HG02588 (cell line): ENCODE results near the gene OSBPL2.

Experiments used
- ATAC-seq: cut with Tn5 transposase; IDR thresholded peaks from one replicate; pipeline ENCODE4 v1.9.1; 2021; ENCODE audit warnings: mild to moderate bottlenecking, moderate library complexity; ENCODE audit not compliant: unreplicated experiment

Gene OSBPL2

DNA sequence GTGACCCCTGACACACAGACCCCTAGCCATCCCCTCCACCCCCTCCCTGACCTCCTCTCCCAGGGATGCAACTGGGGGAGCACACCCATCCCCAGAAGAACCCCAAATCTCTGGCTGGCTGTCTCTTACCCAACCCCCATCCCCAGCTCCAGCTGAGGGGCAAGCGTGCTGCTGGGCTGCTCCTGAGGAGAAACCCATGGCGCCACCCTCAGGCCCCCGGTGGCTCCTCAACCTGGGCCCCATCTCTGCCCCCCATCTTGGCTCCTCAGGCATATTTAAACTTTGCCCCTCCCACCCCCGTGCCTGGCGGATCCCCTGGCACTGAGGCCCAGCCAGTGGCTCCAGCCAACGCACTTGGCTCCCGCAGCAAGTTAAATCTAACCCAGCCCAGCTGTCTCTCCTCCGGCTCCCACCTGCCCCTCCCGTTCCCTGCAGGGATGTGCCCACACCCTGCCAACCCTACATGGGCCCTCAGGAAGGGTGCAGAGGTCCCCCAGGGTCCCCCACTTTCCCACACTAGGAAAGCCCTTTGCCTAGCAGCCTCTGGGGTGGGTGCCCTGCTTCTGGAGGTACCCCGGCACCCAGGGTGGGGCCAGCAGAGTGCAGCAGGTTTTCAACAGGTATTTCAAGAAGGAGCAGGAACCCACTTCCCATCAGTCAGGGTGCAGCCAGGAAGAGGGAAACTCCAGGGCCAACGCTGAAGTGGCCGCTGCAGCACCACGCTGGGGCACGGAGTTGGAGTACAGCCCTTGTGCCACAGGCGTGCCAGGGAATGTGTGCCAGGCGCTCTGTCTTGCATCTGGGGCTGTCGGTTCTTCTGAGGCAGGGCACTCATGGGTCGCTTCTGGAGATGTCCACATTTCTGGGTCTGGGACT, 5.3 kb upstream of the OSBPL2 start:
- no peak for ATAC-seq

DNA sequence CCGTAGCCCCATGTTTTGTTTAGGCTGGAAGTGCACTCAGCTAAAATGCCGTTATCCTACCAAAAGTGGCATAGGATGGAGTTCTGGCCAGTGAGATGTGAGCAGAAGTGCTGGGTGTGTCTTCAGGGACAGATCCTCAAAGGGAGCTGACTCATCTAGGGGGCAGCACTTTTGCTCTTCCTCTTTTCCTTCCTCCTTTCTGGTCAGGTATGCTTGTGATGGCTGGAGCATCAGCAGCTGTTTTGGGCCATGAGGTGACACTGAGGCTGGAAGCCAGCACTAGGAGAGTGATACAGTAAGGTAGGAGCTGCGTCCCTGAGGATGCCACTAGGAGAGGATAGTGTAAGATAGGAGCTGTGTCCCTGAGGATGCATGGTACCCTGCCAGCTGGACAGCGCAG, 4.6 kb upstream of the OSBPL2 start:
- no peak for ATAC-seq

DNA sequence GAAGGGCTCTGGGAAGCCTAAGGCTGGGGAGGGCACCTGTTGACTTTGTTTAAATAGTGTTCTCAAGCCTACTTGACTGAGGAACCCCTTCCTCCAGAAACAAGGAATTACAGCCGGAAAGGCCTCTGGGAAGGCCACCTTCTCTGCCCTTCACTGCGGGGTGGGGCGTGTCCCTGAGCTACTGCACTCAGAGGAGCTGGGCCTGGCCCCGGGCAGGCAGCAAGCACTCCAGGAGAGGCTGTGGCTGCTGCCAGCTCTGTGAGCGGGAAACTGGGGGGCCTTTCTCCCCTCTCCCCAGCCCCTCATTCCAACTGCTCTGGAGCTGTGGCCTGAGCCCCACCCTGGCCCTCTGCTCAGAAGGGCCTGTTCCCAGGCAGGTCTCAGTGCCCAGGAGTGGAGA, 4.0 kb upstream of the OSBPL2 start:
- no peak for ATAC-seq

- ATAC-seq, result no peak
Measured at GRCh38 chr20:62235001-62235776, 3.1 kb upstream of the OSBPL2 start.

- ATAC-seq, result no peak
Measured at GRCh38 chr20:62235777-62236157, 2.6 kb upstream of the OSBPL2 start.

DNA sequence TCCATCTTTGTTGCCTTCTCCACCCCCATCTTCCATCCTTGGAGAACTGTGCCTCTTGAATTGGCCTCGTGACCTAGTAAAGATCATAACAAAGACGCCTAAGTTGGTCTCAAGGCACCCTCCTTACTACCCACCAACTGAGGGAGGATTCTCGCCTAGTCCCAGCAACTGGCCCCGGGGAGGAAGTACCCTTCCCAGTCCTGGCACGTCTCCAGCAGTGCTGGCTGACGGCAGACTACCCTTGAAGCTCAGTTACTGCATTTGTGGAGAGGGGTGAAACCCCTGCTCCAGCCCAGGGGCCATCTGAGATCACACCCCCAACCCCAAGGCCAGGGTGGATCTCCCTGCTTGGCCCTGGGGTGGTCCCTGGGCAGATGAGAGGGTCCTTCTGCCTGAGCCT, 2.1 kb upstream of the OSBPL2 start:
- ATAC-seq, result no peak

DNA sequence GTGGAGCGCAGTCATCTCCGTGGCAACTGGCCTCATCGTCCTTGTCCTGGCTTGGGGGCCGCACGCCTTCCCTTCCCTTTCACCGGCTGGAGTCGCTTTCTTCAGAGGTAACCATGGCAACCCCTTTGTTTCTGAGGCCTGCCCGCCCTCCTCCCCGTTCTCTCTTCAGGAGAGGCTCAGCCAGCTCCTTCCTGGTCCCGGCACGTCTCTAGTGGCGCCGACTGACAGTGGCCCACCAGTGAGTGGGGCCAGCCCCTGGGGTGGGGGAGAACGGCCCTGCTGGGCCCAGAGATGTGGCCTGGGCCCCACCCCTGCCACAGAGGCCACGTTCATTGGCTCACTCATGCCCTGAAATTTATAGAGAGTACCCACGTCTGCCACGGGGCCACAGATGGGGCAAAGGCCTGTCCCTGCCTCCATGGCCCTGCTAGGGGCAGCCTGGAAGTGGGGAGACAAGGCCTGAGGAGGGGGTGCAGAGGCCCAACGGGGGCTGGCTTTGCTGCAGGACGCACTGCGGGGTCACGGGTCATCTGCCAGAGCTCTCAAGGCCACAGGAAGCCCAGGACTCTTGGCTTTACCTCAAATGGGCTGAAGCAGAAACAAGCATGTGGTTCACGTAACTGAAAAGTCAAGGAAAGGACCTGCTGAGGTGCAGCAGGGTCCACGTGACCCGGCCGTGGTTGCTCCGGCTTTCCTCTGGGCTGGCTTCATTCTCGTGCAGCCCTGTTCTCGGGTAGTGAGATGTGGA, 1.4 kb upstream of the OSBPL2 start:
- no peak for ATAC-seq

- ATAC-seq, result no peak
Measured at GRCh38 chr20:62237514-62237800, 864 bp upstream of the OSBPL2 start.

- ATAC-seq, result peak; percentile 7
Measured at GRCh38 chr20:62238569-62239277, 402 bp downstream of the OSBPL2 start.

DNA sequence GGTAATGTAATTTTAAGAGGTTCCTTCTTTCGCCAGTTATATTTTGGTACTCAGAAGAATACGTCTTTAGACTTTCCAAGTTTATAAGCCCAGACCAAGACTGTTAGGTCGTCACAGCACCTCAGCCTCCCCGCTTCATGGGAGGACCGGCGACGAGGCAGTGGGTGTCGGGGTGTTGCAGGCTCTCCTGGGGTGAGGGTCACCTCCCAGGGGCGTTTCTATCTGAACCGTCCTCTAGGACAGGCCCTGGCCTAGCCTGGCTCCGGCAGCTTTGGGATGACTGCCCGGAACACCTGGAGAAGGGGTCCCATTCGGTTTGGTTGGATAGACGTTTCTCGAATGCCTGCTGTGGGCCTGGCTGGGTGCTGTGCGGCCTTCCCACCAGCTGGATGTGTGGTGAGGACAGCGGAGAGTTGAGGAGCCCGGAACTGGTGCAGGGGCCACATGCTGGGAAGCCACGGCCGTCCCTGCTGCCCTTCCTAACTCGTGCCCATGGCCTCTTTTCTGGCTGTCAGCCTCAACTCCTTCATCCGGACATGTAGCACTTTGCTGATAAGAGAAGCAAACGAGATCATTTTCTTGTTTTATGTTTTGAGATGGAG, 1.1 kb downstream of the OSBPL2 start:
- no peak for ATAC-seq

GRCh38 chr20:62240020-62240685, 1.8 kb downstream of the OSBPL2 start:
- ATAC-seq, result no peak

DNA sequence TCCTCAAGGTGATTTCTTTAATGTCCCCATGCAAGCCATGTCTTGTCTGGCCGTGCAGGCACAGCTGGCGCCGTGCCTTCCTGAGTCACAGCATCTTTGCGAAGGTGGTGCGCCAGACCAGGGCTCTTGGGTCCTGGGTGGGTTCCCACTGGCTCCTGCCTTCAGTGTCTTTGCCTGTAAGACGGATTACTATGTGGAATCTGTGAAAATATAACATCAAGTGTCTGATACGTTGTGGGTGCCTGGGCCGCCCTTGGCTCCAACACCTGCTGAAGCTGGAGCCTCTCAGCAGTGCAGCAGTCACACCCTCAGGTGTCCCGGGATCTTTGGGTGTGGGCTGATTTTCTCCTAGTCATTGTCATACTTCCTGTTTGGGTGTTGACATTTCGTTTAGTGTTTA, 3.2 kb downstream of the OSBPL2 start:
- ATAC-seq, result no peak

- ATAC-seq, result no peak
Measured at GRCh38 chr20:62242176-62242575, 3.9 kb downstream of the OSBPL2 start.

DNA sequence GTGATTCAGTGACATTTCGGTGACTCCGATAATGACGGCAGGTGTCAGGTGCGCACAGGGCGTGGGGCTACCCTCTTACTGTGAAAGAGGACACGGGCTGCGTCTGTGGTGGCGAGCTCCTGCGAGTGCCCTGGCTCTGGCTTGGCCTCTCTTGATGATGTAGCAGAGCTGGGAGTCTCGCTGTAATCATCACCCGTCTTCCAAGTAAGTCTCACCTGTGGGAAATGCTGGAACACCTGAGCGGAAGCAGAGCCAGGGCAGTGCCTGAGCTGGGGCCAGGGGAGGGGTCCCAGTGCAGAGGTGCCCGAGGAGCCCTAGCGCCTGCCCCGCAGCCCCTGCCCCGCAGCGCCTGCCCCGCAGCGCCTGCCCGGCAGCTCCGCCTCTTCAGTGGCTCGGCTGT, 4.8 kb downstream of the OSBPL2 start:
- ATAC-seq, result no peak

GRCh38 chr20:62243906-62244515, 5.7 kb downstream of the OSBPL2 start:
- ATAC-seq, result no peak

- ATAC-seq, result no peak
Measured at GRCh38 chr20:62244644-62245108, 6.4 kb downstream of the OSBPL2 start.

DNA sequence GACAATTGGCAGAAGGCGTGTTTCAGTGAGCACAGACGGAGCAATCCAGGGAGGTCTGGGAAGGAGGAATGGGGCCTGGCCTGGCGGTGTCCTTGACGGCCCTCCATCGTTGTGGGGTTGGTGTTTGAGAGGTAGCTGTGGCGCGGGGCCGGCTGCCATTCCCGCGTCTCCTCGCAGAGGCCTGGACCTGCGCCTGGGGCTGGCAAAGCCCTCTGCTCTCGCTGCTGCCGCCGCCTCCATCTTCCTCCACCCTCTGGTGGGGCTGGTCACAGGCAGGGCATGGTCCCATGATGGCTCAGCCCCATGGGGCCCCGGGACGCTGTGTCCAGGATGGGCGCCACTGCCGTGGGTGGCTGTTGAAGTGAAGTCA, 7.6 kb downstream of the OSBPL2 start:
- no peak for ATAC-seq

- no peak for ATAC-seq
Measured at GRCh38 chr20:62246431-62246830, 8.1 kb downstream of the OSBPL2 start.

DNA sequence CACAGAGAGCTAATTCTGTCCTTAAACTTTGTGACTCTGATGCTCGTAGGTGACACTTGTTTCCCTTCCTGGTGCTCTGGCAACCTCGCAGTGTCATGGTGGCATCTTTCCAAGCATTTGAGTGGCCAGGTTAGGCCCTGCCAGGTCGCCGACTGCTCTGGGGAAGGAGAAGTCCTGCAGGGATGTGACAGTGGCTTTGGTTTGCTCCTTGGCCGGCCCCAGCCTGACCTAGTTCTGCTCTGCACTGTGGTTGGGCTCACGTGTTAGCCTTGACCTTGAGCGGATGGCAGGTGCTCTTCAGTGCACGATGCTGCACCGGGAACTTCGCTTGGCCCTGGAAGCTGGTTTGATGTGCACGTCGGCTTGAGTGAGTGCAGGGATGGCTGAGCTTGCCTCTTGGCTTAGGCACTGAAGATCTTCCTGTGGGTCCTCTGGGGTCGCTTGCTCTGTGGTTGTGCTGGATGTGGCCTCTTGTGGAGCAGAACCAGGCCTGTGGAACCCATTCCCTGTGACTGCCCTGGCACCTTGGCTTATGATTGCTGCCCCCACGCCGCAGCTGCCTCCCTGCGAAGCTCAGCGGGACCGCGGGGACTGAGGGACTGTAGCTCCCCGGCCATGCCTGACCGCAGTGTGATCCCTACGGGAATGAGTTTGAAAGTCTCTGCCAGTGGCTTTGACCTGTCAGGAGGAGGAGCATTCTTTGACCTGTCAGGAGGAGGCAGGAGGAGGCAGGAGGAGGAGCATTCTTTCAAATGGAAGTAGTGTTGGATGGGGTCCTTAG, 8.7 kb downstream of the OSBPL2 start:
- no peak for ATAC-seq
